Stomach (tissue), 4 donors: ENCODE results near the gene DGKA.

ENCODE experiments used
- CTCF ChIP-seq, 7 experiments: fragments of 450-650 bp in 4 of 7; fragments of 200-600 bp in 3 of 7; sonication (generic) in 3 of 7; IDR thresholded peaks; one replicate each; pipeline ENCODE4 v1.5.1; 2016 to 2019; ENCODE audit warnings: antibody characterized with exemption in 7 of 7, control low read depth in 2 of 7, mild to moderate bottlenecking in 1 of 7
- POLR2A ChIP-seq, 4 donors: fragments of 450-650 bp; IDR thresholded peaks; one replicate each; pipeline ENCODE4 v1.6.1; 2016; ENCODE audit warnings: antibody characterized with exemption in 4 of 4, control low read depth in 2 of 4, mild to moderate bottlenecking in 1 of 4, moderate library complexity in 1 of 4

GRCh38 chr12:55995366-55995765 lies 64.4 kb downstream of the DGKA start:
- TF ChIP-seq CTCF (IDR thresholded peaks at IDR 0.05) (no peak), POLR2A (IDR thresholded peaks at IDR 0.05) (no peak)
